Mammary epithelial cell (primary cell): ENCODE data around the gene ANKRD66.

Experiments
- CTCF ChIP-seq, 2 donors: IDR thresholded peaks in 1 of 2; conservative IDR thresholded peaks in 1 of 2; 2 replicates each; pipeline ENCODE4 v1.5.1; 2011 to 2012; ENCODE audit warnings: inconsistent platforms in 2 of 2, low read length in 2 of 2, mild to moderate bottlenecking in 2 of 2, control low read depth in 1 of 2, low read depth in 1 of 2; ENCODE audit not compliant: insufficient read depth in 1 of 2; ENCODE audit errors: extremely low read depth in 1 of 2
- EZH2 ChIP-seq: IDR thresholded peaks from 2 replicates; pipeline ENCODE4 v1.6.1; 2012; ENCODE audit warnings: low read length, inconsistent platforms, borderline replicate concordance

GRCh38 chr6:46720401-46720800 lies 26.3 kb upstream of the ANKRD66 start:
- TF ChIP-seq EZH2 (no peak), CTCF (conservative IDR thresholded peaks at IDR 0.05 in 1 of 2, IDR thresholded peaks at IDR 0.05 in 1 of 2; ENCODE audit: extremely low read depth in 1 of 2, insufficient read depth in 1 of 2, low read depth in 1 of 2, low read length in 2 of 2) (no peak)
